Measurements from ENCODE around the gene GAPDHS.

DNA sequence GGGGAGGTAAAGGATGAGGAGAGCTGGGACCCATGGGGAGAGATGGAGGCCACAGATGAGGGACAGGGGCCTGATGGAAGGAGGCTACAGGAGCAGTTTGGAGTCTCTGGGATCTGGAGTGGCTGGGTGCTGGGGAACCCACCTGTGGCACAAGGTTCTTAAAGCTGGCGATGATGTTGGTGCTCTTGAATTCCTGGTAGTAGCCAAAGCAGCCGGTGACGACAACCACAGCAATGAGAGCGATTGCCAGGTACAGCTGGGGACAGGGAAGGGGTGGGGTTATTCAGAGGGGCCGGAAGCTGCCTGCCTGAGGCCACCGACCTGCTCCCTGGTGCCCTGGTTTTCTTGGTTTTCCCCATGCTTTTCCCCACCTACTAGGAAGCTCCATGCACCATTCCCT lies 27.4 kb downstream of the GAPDHS start:
- TF ChIP-seq CTCF (conservative IDR thresholded peaks at IDR 0.05 in 1 of 2, IDR thresholded peaks at IDR 0.05 in 1 of 2; ENCODE audit: extremely low read depth in 1 of 2, insufficient read depth in 1 of 2, low read depth in 1 of 2, low read length in 2 of 2) = no peak
- no peak for TF ChIP-seq EZH2 (IDR thresholded peaks at IDR 0.05; ENCODE audit: borderline replicate concordance, low read length)
